Adrenal gland (tissue), 5 donors: Measurements from ENCODE around the gene ITCH.

ENCODE experiments used
- CTCF ChIP-seq, 6 experiments: fragments of 450-650 bp in 4 of 6; fragments of 200-600 bp in 2 of 6; sonication (generic) in 1 of 6; IDR thresholded peaks; 1 replicate in 5 of 6; 2 replicates in 1 of 6; pipeline versions ENCODE4 v1.5.1 to v1.8.0; 2016 to 2021; ENCODE audit warnings: antibody characterized with exemption in 6 of 6, mild to moderate bottlenecking in 2 of 6, moderate library complexity in 1 of 6
- POLR2A ChIP-seq, 2 donors: fragments of 450-650 bp; IDR thresholded peaks; one replicate each; pipeline ENCODE4 v1.6.1; 2017; ENCODE audit warnings: antibody characterized with exemption in 2 of 2, mild to moderate bottlenecking in 2 of 2, moderate library complexity in 1 of 2
- donor health status: DM: no; HTN: no; CAD: no.

- TF ChIP-seq CTCF (IDR thresholded peaks at IDR 0.05): no peak
- TF ChIP-seq POLR2A (IDR thresholded peaks at IDR 0.05): no peak
Measured at GRCh38 chr20:34512955-34513419, 149.9 kb downstream of the ITCH start.
